ENCODE measurements around the gene RAB25. TPM values are rescaled to one million over a fixed set of nuclear protein-coding genes. Genes with fewer than 3 reads are reported as not detected.
"Not testable (repeated sequence)": the region's sequence is repeated elsewhere in the genome, so short reads cannot be mapped to it uniquely, and the experiment has no call there.

The RAB25 gene
- not detected for total RNA-seq

DNA sequence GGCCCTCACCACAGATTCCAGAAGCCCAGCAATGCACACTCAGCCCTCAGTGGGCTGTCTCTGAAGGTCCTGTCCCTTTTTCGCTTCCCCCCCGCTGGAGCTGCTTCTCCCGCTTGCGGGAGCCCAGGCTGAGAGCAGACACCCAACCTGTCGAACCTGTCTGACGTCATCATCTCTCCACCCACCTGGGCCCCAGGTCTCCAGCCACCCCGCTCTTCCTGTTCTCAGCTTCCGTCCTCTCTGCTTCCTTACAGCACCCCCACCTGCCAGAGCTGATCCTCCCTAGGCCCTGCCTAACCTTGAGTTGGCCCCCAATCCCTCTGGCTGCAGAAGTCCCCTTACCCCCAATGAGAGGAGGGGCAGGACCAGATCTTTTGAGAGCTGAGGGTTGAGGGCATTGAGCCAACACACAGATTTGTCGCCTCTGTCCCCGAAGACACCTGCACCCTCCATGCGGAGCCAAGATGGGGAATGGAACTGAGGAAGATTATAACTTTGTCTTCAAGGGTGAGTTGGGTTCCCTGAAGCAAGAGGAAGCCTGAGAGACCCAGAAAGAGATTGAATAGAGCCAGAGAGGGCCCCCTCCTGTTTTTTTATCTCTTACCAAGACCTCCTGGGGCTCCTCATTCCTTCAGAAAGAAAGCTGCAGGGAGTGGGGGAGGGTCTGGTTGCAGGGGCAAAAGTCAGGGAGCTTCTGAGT is at the start of gene RAB25:
RAB25 (plus strand) TSS at position 224 of the 700 bp plus-strand sequence; CDS start at position 465, 241 bp downstream.
- H3K4me3 Mint-ChIP-seq, result no peak within 1 kb of the TSS
- H3K9me3 Mint-ChIP-seq, result no peaks in the 10 kb centered on the region
- peaks cover 10 to 18% of the 10 kb centered on the region in 2 donors for H3K4me1 Mint-ChIP-seq (ENCODE audit: low read depth in 2 of 2)
- no peaks in the 10 kb centered on the region for H3K36me3 Mint-ChIP-seq
- ATAC-seq (no peak), DNase-seq (ENCODE audit: low spot score) (no peak)
- no peak within 1 kb of the TSS for H3K27ac Mint-ChIP-seq
- H3K27me3 Mint-ChIP-seq, result no peaks in the 10 kb centered on the region

DNA sequence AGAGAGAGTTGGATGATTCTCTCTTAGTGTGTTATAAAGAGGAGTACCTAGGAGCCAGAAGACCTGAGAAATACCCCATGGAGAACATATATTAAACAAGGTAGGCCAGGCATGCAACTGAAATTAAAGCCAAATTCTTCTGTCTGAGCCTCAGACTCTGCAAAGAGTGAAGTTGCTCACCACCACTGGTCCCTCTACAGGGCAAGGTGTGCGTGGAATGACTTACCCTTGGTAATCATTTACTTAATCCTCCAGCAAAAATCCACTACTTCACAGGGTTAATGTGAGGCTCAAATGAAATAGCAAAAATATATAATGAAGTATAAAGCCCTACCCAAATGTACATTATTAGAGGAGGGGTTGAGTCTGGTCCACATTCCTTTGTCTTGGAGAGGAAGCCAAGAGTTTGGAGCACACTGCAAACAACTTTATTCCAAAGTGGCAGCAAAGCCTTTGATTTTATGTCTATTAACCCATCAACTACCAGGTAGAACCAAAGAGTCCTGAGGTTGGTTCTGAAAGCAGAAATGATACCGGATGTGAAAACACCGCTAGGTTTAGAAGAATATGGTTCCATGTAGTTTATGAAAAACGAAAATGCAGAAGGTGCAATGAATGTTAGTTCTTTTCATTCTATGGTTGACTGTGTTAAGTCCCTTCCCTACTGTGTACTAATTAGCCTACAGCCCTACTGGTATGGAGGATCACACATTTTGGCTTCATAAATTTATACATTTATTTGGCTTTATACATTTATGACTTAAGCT is 48.7 kb upstream of the RAB25 start:
- Mint-ChIP-seq H3K9me3 (no peaks in the 10 kb centered on the region), H3K36me3 (peaks cover 31% of the 10 kb centered on the region), H3K4me1 (ENCODE audit: low read depth in 2 of 2) (peaks cover 14 to 22% of the 10 kb centered on the region in 2 donors), H3K27ac (no peak overlapping the region), H3K4me3 (no peak overlapping the region), H3K27me3 (no peaks in the 10 kb centered on the region)
- ATAC-seq (no peak), DNase-seq (ENCODE audit: low spot score) (no peak)

DNA sequence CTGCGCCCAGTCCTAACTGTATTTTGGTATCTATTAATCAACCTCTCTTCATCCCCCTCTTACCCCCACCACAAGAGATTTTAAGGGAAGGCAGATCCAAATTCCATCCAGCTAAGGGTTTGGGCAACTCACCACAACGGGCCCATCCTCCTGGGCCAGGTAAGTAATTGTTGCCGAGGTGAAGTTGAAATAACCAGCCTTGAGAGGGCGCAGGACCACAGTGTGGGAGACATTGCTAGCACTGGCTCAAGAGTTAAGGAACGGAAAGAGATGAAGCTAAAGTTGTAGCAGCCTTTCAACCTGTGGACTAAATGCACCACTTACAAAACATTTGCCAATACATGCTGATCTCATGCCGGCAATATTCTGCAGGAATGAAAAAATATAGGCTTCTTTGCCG is 46.1 kb upstream of the RAB25 start:
- Mint-ChIP-seq H3K4me3 (no peak overlapping the region), H3K27me3 (no peaks in the 10 kb centered on the region), H3K36me3 (peaks cover 48% of the 10 kb centered on the region), H3K4me1 (ENCODE audit: low read depth in 2 of 2) (peaks cover 30 to 35% of the 10 kb centered on the region in 2 donors), H3K27ac (no peak overlapping the region), H3K9me3 (no peaks in the 10 kb centered on the region)
- DNase-seq (ENCODE audit: low spot score) (no peak), ATAC-seq (no peak)

DNA sequence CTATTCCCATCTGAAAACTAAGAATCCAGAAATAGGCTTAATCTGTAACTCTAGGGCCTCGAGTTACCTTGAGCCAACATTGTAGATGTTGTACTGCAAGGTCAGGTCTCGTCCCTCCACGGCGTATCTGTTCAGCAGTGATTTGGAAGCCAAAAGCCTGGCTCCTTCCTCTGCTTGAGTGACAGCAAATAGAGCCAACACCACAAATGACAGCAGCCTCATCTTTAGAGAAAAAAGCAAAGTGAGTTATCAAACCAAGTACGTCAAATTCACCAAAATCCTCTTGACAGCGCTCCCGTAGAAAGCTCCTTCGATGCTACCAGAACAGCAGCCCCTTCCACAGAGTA is 41.0 kb upstream of the RAB25 start:
- peak overlapping the region; percentile 93 for H3K4me3 Mint-ChIP-seq
- H3K9me3 Mint-ChIP-seq, result no peaks in the 10 kb centered on the region
- H3K36me3 Mint-ChIP-seq, result peaks cover 24% of the 10 kb centered on the region

DNA sequence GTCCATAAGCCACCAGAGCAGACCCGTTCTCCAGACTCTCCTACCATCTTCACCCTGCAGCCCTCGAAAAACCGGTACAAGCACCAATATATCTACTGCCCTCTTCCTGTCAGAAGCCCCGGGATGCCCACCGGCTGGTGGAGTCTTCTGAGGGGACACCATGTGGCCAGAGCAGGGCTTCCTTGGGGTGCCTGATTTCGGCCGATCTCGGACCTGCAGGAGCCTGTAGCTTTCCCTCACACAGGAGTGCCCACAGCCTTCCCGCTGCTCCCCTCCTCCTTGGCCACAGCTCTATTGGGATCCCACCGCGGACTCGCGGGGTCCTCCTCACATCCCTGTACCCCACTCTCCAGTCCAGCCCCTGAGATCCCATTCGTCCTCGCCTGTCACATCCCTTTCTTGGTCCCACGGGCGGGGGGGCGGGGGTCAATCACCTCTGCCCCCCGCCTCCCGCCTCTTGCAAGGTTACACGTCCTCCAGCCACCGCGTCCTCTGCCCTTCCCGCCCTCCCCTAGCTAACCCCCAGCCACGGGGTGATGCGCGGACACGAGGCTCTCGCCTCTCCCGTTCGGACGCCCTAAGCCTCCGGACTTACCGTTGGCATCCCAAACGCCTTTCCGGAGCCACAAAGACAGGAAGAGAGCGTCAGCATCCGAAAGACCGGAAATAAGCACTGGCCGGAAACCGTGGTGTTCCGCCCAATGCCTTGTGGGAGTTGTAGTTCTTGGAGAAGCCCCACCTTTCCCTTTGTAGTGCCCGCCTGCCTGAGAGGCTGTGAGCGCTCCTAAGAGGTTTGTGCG is 40.5 kb upstream of the RAB25 start, which contains the start of gene SSR2:
SSR2 (minus strand) TSS at position 659 of the 800 bp plus-strand sequence. CDS start 784 bp downstream, outside the sequence.
- ATAC-seq (peak; percentile 99 to 100), DNase-seq (ENCODE audit: low spot score) (peak; percentile 92)
- Mint-ChIP-seq H3K36me3 (peaks cover 23% of the 10 kb centered on the region), H3K4me3 (peak within 1 kb of the TSS; percentile 93), H3K27me3 (peaks cover 6 to 7% of the 10 kb centered on the region in 2 donors), H3K27ac (peak within 1 kb of the TSS; percentile 76 to 80), H3K4me1 (ENCODE audit: low read depth in 2 of 2) (peaks cover 27 to 29% of the 10 kb centered on the region in 2 donors), H3K9me3 (no peaks in the 10 kb centered on the region)

More for the DNA sequence above, 41.0 kb upstream of the RAB25 start:
- ATAC-seq (no peak), DNase-seq (ENCODE audit: low spot score) (no peak)
- H3K27me3 Mint-ChIP-seq, result peaks cover under 1 to 3% of the 10 kb centered on the region in 2 donors
- peak overlapping the region; percentile 76 to 80 for H3K27ac Mint-ChIP-seq
- peaks cover 24 to 29% of the 10 kb centered on the region in 2 donors for H3K4me1 Mint-ChIP-seq (ENCODE audit: low read depth in 2 of 2)

DNA sequence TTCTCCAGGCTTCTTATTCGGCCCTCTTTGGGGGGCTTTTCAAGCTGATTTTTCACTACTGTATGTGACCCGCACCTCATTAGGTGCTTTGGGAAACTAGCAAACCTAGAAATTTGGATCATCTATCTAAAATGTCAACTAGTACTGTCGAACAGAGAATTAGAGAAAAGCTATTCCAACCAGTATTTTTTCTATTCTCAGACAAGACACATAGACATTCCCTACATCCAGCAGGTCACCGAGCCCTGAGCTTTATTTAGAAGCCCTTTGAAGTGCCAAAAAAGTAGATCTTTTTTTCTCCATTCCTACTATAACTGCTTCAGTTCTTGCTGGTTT is 39.9 kb upstream of the RAB25 start:
- H3K27ac Mint-ChIP-seq, result peak overlapping the region; percentile 76 to 80
- H3K27me3 Mint-ChIP-seq, result peaks cover 6 to 7% of the 10 kb centered on the region in 2 donors
- H3K9me3 Mint-ChIP-seq, result no peaks in the 10 kb centered on the region
- peaks cover 23% of the 10 kb centered on the region for H3K36me3 Mint-ChIP-seq
- DNase-seq (ENCODE audit: low spot score) (no peak), ATAC-seq (no peak)
- peak overlapping the region; percentile 93 for H3K4me3 Mint-ChIP-seq
- peaks cover 29 to 30% of the 10 kb centered on the region in 2 donors for H3K4me1 Mint-ChIP-seq (ENCODE audit: low read depth in 2 of 2)

DNA sequence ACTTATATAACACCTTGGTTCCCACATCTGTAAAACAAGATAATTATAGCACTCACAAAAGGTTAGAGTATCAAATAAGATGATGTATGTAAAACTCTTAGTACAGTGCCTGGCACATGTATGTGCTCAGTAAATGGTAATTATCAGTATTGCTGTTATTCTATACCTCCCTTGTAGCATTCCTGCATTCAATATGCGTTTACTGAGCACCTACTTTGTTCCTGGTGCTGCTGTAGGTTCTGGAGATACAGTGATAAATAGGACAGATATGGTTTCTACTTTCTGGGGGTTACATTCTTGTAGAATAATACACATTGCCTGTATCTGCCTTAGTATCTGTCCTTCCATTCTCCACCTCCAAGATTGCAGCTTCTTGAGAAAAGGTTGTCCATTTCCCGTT is 39.0 kb upstream of the RAB25 start:
- peak overlapping the region in 1 of 2 donors; percentile 16 for H3K27ac Mint-ChIP-seq
- no peaks in the 10 kb centered on the region for H3K9me3 Mint-ChIP-seq
- ATAC-seq (no peak), DNase-seq (ENCODE audit: low spot score) (no peak)
- H3K36me3 Mint-ChIP-seq, result peaks cover 23% of the 10 kb centered on the region
- peak overlapping the region; percentile 29 for H3K4me3 Mint-ChIP-seq
- H3K27me3 Mint-ChIP-seq, result peaks cover 6 to 7% of the 10 kb centered on the region in 2 donors
- H3K4me1 Mint-ChIP-seq (ENCODE audit: low read depth in 2 of 2), result peaks cover 26 to 29% of the 10 kb centered on the region in 2 donors

DNA sequence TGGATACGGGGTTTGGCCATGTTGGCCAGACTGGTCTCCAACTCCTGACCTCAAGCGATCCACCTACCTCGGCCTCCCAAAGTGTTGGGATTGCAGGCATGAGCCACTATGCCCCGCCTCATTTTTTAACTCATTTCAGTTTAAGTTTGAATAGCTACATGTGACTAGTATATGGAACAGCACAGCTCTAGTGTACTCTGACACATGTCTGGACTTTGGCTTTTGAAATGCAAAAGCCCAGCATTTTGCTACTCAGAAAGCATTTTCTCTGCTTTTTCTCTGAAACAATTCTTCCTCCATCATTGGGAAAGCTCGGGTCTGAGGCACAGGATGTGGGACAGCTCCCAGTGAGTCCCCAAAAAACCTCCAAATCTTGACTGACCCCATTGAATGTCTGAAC is 36.2 kb upstream of the RAB25 start:
- Mint-ChIP-seq H3K27me3 (peaks cover 6 to 7% of the 10 kb centered on the region in 2 donors), H3K4me3 (no peak overlapping the region), H3K9me3 (no peaks in the 10 kb centered on the region), H3K27ac (no peak overlapping the region), H3K36me3 (peaks cover 6% of the 10 kb centered on the region), H3K4me1 (ENCODE audit: low read depth in 2 of 2) (peaks cover 12 to 13% of the 10 kb centered on the region in 2 donors)
- no peak for ATAC-seq
- no peak for DNase-seq (ENCODE audit: low spot score)

DNA sequence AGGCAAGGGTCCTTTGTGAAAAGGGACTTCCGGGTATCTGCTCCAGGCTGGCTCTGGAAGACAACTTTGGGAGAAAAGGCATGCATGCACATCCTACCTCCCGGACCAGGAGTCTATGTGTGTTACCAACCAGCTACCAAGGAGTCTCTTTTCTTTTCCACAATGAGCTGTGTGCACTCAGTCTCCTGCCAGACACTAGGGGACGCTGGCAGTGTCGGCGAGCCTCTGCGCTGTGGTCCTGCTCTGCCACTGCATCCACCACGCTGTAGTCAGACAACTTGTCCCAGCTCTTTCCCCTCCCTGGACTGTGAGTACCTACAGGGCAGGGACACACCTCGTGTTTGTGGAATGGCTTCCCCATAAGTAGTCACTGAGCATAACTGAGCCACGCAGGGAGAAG is 35.1 kb upstream of the RAB25 start:
- ATAC-seq (peak; percentile 61 to 74), DNase-seq (ENCODE audit: low spot score) (no peak)
- H3K27me3 Mint-ChIP-seq, result peaks cover 6 to 7% of the 10 kb centered on the region in 2 donors
- H3K36me3 Mint-ChIP-seq, result no peaks in the 10 kb centered on the region
- no peak overlapping the region for H3K27ac Mint-ChIP-seq
- H3K4me3 Mint-ChIP-seq, result no peak overlapping the region
- no peaks in the 10 kb centered on the region for H3K9me3 Mint-ChIP-seq
- H3K4me1 Mint-ChIP-seq (ENCODE audit: low read depth in 2 of 2), result peaks cover 6% of the 10 kb centered on the region in 2 donors

DNA sequence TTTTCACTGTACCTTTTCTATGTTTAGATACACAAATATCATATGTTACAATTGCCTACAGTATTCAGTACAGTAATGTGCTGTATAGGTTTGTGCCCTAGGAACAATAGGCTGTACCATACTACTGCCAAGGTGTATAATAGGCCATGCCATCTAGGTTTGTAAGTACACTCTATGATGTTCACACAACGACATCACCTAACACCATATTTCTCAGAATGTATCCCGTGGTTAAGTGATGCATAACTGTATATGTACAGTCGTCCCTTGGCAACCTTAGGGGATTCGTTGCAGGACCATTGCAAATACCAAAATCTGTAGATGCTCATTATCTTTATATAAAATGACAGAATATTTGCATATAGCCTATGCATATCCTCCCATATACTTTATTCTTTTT is 34.4 kb upstream of the RAB25 start:
- DNase-seq (ENCODE audit: low spot score) (no peak), ATAC-seq (peak in 1 of 2 donors; percentile 62)
- Mint-ChIP-seq H3K27ac (no peak overlapping the region), H3K9me3 (no peaks in the 10 kb centered on the region), H3K4me3 (no peak overlapping the region), H3K4me1 (ENCODE audit: low read depth in 2 of 2) (peaks cover 6% of the 10 kb centered on the region in 2 donors), H3K27me3 (peaks cover 6 to 7% of the 10 kb centered on the region in 2 donors), H3K36me3 (no peaks in the 10 kb centered on the region)

DNA sequence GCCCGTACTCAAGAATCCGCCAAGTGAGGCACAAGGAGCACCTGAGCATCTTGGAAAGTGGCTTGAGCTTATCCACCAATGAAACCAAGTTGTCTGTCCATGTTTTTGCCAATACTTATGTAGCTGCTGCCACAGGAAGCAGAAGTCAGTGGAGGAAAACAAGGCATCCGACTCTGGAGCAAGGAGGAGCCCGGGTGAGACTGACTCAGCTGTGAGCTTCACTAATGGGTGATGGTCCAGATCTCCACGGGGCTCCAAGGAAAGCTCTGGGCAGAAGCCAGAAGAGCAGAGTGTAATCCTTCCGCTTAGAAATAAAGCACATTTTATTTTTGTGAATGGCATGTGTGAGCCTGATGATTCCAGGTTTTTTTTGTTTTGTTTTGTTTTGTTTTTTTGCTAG is 27.9 kb upstream of the RAB25 start:
- no peak overlapping the region for H3K4me3 Mint-ChIP-seq
- H3K27me3 Mint-ChIP-seq, result peaks cover 0 to 2% of the 10 kb centered on the region in 2 donors
- no peaks in the 10 kb centered on the region for H3K9me3 Mint-ChIP-seq
- H3K27ac Mint-ChIP-seq, result no peak overlapping the region
- peaks cover 0 to 5% of the 10 kb centered on the region in 2 donors for H3K4me1 Mint-ChIP-seq (ENCODE audit: low read depth in 2 of 2)
- ATAC-seq, result no peak
- no peak for DNase-seq (ENCODE audit: low spot score)
- H3K36me3 Mint-ChIP-seq, result no peaks in the 10 kb centered on the region

DNA sequence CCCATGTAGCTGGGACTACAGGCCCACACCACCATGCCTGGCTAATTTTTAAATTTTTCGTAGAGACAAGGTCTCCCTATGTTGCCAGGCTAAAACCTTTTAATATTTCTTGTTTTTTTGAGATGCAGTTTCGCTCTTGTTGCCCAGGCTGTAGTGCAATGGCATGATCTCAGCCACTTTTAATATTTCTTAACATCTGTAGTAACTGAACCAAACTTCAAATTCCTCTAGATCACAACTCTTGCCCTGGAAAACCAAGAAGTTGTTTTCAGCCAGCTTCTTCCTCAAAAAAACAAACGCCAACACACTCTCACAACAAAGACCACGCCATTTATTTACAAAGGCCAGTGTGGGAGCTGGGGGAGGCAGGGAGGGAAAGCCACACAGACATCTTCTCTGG is 26.0 kb upstream of the RAB25 start:
- not testable (repeated sequence) for H3K27me3 Mint-ChIP-seq; DNase-seq (ENCODE audit: low spot score); H3K9me3 Mint-ChIP-seq; H3K36me3 Mint-ChIP-seq; H3K4me3 Mint-ChIP-seq; H3K27ac Mint-ChIP-seq; ATAC-seq; H3K4me1 Mint-ChIP-seq (ENCODE audit: low read depth in 2 of 2)

DNA sequence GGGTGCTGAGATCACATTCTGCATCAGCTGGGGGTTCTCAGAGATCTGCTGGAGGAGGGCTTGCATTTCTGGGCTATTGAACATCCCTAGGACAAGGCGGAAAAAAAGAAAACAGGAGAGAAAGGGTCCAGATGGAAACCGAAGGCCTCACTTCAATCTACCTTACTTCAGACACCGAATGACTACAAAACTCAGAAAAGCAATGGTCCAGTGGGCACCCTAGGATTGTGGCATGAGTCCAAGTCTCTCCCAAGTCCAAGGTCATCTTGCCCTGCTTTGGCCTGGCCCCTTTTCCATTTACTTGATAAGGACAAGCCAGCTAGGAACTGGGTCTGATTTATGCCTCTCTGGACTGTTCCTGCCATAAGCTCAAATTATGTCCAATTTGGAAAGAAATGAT is 18.1 kb upstream of the RAB25 start:
- ATAC-seq (no peak), DNase-seq (ENCODE audit: low spot score) (no peak)
- no peak overlapping the region for H3K4me3 Mint-ChIP-seq
- H3K27me3 Mint-ChIP-seq, result no peaks in the 10 kb centered on the region
- H3K9me3 Mint-ChIP-seq, result no peaks in the 10 kb centered on the region
- H3K27ac Mint-ChIP-seq, result no peak overlapping the region
- H3K36me3 Mint-ChIP-seq, result peaks cover 7% of the 10 kb centered on the region
- H3K4me1 Mint-ChIP-seq (ENCODE audit: low read depth in 2 of 2), result peaks cover 4 to 6% of the 10 kb centered on the region in 2 donors

Measured in natural killer cell treated with Interleukin-12 subunit alpha and Interleukin-12 subunit beta and Interleukin-15 and Interleukin-18, amount 100 ng/mL, for 72 hours (primary cell).